ENCODE data around the gene ADAMTS14.

DNA sequence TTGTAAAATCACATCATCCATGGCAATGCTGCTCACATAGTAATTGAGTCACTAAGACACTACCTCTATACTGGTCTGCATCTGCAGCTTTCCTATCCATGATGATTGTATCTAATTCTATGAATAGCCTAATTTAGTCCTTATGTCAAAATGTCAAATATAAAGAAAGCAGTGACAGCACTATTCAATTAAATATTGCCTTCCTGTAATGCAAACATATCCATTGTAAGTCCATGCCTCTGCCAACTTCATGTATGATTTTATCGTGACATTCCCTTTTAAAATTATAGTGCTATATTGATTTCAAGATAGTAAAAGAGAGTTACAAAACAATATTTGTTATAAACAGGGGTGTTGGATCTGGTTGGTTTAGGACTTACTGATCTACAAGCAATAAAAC lies 138.7 kb downstream of the ADAMTS14 start:
- TF ChIP-seq POLR2A (IDR thresholded peaks at IDR 0.05; ENCODE audit: low read depth, low read length) = no peak
- no peak for TF ChIP-seq POLR2AphosphoS5 (IDR thresholded peaks at IDR 0.05; ENCODE audit: low read depth, low read length)

Data from GM12892 (cell line).